UCSD-AML1 (cell line): ENCODE data around the gene RNF149.

Source experiments
- DNase-seq: peaks from one replicate; lab custom pipeline; 2025; ENCODE audit not compliant: unreplicated experiment; lab: John Stamatoyannopoulos, UW

The RNF149 gene

DNA sequence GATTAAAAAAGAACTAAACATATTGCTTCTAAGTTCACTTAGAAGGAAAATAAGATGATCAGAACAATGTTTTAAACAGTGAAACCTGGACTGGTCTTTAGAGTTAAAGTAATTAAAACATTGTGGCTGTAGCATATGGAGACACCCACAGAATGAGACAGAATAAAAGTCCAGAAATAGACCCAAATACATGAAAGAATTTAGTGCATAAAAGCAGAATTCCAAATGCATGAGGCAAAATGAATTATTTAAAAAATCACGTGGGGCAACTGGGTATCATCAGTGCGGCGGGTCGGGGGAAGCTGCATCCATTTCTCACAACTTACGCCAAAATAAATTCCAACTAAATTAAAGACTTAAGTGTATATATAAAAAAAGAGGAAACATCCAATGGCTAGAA lies 12.1 kb downstream of the RNF149 start:
- DNase-seq = no peak

DNA sequence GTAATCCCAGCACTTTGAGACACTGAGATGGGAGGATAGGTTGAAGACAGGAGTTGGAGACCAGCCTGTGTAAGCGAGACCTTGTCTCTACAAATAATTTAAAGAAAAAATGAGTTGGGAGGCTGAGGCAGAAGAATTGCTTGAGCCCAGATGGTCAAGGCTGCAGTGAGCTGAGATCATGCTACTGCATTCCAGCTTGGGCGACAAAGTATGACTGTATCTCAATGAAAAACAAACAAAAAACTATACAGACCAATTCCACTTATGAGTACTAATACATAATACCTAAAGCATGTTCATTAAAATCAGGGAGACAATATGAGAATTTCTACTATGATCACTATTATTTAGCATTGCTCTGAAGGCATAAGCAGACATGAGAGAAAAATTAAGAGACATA lies 12.6 kb downstream of the RNF149 start:
- no peak for DNase-seq

DNA sequence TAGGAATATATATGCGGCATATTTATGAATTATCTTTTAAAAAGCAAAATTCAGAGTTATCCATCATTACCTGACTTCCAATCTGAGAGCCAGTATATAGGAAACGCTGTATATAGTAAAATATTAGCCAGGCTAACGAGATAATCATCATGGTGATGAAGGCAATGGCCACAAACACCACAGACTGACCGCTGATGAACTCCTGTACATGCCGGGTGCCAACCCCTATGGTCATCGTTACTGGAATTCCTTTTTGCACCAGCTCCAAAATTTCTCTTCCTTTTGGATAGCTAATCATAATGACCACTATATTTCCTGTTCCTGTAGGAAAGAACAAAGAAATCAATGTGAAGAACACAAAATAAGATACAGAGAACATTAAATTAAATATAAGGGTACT lies 13.6 kb downstream of the RNF149 start:
- DNase-seq = no peak

DNA sequence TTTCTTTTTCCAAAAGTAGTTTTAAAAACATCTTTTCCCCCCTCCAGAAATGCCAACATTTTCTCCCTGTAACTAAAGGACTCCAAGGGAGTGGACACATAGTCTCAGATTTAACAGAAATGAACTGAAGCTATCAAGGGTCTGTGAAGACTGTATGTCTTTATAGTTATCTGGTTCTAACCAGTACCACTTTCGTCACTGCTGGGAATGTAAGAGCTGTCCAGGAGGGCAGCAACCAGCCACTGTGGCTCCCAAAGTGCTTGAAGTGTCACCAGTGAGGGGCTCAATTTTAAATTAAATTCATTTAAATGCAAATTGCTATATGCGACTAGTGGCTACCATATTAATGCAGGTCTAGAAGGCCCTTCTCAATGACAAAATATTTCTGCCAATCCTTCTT lies 15.0 kb downstream of the RNF149 start:
- DNase-seq = no peak

DNA sequence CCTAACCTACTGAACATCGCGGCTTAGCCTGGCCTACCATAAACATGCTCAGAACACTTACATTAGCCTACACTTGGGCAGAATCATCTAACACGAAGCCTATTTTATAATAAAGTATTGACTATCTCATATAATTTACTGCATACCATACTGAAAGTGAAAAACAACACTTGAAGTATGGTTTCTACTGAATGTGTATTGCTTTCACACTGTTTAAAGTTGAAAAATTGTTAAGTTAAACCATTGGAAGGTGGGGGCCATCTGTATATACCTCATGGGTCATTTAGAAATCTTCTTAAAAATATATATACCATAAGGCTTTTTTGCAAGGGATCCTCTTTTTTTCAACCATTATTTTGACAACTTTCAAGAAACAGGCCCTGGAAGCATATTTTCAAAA lies 16.5 kb downstream of the RNF149 start:
- no peak for DNase-seq

DNA sequence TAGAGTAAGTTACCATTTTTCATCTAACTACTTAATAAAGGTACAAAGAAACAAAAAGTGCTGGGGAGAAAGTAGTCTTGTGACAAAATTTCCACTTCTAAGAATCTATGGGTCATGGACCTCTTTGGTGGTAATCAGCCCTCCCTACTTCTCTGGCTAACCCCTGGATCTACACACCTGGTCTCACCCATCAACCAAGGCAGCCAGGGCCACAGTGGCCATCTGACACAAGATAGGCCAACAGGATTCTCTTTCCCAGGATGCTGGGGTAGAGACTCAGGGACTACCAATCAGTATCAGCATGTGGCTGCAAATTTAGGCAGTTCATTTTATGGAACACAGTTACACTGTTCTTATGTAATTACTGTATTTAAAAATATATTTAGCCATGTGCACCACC lies 17.8 kb downstream of the RNF149 start:
- no peak for DNase-seq

DNA sequence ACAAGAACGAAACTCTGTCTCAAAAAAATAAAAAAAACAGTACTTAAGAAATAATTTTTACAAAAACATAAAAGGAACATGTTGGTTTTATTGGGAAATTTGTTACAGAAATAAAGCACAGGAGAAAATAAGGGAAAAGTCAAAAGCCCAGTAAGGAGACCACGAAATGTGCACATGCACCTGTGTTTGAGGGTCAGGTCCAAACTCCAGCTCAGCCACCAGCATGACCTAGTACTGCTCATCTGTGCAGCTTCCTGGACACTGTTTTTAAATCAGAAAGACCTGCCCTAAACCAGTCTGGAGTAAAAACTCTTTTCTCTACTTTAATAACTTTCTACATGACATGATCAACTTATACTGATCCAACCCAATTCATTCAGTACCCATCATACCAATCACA lies 21.2 kb downstream of the RNF149 start:
- no peak for DNase-seq

DNA sequence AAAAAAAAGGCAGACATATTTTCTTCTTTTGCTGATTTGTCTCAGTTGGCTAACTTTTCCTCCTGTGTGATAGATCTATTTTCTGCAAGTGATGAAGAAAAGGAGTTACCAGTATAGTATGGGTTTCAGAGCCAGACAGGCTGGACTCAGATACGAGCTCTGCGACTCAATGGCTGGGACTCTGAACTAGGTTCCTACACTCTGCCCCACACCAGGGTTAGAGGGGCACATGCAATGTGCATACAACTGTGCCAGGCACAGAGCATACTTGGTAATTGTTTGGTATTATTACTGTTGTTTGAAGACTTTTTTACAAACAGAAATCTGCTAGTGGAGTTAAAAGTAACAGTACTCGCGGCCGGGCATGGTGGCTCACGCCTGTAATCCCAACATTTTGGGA lies 21.8 kb downstream of the RNF149 start:
- DNase-seq = no peak

DNA sequence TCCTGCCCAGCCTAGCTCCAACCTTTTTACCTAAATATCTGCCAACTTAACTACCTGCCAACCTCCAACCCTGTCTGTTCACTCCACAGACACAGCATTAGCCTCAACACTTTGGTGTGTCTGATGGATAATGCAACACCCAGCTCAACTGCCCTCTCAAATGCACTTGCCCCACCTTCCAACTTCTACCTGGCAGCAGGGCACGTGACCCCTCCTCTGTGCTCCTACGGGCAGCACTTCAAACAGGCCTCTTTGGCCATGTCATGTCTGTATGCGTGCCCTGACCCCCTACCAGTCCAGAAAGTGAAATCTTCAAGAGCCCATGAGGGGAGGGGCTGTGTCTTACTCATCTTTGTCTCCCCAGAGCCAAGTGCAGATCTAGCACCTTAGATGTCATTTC lies 25.5 kb downstream of the RNF149 start:
- no peak for DNase-seq

DNA sequence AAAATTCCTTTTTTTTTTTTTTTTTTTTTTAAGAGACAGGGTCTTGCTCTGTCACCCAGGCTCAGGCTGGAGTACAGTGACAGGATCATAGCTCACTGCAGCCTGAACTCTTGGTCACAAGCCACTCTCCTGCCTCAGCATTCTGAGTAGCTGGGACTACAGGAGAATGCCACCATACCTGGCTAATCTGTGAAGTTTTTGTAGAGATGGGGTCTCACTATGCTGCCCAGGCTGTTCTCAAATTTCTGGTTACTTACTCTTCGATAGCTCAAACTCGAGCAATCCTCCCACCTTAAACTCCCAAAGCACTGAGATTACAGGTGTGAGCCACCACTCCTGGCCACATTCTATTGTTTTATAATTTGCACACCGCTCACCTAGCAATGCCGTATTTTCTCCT lies 27.0 kb downstream of the RNF149 start:
- DNase-seq = no peak

DNA sequence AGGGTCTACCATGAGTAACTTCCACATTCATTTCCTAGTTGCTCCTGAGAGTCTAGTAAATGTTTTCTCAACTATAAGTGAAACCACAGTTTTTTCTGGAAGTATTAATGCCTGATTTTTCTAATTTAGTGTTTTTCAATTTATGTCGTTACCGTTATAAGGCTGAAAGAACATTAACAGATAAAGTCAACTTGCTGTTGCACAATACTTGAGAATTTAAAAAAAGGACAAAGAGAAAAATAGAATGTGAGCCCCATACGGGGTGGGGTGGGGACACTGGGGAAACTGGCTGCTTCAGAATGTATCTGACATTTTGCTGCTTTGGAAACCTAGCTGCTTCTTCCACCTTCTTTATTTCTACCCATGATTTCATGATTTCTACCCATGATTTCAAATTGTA lies 29.6 kb downstream of the RNF149 start:
- DNase-seq = no peak

DNA sequence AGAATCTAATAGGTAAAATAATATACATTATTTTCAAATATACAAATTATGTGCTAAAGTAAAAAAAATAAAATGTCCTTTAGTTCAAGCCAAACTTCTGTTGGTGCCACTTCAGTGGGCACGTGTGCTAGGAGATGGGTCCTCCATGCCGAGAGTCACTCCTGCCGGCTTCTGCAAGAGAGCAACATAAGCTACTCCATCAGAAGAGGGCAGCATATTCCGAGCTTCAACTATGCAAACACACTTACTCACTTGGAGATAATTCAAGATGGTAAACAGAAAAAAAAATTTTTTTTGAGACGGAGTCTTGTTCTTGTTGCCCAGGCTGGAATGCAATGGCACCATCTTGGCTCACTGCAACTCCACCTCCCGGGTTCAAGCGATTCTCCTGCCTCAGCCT lies 31.4 kb downstream of the RNF149 start:
- DNase-seq = no peak

DNA sequence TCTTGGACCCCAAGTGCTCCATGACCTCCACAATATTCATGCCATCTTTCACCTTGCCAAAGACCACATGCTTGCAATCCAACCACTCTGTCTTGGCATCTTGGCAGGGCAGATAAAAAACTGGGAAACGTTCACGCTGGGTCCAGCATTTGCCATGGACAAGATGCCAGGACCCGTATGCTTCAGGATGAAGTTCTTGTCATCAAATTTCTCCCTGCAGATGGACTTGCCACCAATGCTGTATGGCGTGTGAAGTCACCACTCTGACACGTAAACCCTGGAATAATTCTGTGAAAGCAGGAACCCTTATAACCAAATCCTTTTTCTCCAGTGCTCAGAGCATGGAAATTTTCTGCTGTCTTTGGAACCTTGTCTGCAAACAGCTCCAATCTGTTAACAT lies 34.4 kb downstream of the RNF149 start:
- DNase-seq = no peak

DNA sequence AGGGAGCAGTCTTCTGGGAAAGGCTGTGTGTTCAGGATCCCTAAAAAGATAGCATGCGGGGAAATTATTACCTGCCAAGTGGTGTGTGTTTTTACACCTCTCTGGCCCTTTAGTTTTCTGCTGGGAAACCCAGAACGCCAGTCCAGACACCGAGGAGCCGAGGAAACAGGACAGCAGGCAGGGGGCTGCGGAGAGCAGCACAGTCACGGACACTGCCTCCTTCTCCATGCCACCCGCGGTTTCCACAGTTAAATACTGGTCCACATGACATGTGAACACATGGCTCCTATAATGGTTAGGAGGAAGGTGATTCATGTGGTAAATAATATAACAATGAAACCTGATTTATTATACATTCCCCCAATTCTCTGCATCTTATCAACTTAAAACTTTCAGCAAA lies 35.4 kb downstream of the RNF149 start:
- DNase-seq = no peak

DNA sequence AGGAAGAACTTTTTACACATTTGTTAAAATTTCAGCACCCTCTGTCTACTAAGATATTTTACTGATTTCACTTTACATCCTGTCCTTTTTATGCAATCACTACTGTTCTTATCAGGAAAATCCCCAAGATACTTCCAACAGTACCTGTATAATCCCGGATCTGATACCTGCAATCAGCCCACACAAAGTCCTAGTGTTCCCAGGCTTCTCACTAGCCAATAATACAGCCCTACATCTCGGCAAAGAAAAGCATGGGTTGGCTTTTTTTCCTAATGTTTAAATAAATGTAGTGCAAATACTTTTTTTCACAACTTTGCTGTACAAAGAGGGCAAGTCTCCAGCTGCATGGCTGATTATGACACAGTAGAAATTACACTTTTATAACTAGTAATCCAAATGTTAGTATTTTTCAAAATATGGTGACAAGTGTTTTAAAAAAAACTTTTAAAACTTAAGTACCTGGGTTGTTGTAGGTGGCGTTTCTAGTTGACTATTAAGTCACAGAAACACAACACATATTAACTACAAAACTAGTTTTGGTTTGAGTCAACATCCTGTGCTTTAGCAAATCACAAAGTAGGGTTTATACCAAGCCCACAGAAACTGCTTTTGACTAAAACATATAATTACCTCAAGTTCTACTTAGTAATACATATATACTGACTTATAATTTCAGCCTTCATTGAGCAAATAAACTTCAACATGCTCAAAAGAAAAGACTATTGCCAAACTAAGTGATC lies 36.3 kb downstream of the RNF149 start:
- DNase-seq = no peak

DNA sequence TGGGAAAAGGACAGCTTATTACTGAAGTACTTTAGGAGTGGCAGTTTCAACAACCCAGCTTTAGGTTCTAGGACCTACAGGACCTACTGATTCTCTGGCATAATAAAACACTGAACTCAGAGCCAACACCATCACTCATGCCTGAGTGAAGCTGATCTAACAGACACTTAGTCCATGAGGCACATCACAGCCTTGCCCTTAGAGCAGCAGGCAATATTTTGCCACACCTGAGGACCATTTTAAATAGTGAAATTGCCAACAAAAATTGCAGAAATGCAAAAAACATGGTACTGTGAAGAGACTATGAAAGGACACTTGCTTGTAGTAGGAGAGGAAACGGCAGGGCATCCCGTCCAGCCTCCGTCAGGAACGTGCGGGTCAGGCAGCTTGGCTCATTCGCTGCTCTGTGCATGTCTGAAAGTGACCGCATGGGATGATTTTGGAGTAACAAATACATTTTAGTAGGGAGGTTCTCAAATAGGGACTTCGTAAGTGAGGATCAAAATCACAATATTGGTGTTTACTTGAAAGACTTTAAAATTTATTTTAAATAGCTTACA lies 37.7 kb downstream of the RNF149 start:
- no peak for DNase-seq

DNA sequence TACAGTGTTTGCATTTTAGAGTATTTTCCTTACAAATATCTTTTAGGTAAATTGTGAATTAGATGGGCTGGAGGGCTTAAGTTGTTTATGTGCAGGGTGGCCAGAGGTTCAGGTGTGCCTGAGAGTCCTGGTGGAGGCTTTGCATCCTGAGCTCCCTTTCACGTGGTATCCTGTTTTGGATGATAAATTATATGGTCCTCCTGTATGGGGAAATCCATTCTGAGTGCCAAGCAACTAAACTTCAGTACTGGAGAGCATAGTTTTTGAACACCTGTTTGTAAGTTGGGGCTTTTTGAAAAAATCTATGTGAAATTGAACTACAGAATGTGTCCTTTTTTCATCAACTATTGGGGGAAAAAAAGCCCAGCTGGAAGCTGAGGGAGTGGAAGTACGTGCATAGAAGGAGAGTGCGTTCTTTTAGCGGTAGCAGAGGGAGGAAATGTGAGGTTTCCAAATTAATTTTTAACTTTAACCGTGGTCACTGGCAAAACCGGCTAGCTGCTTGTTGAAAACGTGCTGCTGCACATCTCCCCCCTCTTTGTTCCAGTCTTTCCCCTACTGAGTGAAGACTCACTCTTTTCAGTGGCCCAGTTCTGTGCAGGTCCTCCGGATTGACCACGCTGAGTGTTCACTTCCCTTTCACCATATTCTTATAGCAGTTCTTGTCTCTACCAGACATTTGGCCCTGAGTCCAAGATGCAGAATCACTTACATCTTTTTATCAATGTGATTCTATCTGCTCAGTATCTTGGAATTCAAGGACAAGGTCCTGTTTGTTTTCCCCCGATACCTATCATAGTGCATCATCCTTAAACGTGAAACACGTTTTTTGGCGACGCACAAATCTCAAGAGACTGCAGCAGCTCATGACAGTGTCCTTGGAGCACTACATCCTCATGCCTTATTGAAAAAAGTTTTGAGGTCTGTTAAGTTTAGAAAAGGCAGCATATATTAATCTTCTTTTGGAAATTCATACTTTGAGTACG lies 40.5 kb downstream of the RNF149 start:
- no peak for DNase-seq

DNA sequence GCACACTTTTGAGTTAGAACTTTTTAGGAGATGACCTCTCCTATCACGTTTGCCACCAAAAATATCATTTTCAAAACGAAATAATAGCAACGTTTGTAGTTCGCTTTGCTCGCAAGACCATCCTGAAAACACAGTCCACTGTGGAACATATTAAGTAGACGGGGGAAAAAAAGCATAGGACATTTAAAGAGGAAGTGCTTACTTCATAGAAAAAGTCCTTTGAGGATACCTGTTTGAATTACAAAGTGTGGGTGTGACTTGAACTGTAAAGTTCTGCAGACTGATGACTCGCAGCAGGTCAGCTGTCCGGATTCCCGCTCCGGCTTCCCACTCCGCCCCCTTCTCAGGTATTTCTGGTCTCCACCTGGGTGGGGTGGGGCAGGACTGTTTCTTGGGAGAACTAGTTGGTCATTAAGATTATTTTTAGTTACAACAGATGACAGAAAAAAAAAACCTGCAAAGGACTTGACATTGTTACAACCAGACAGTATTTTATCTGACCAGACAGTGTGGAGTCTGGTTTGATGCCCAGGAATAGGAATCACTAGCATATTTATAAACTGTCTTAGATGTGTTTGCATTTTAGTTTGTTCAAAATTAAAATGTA lies 42.5 kb downstream of the RNF149 start:
- no peak for DNase-seq

DNA sequence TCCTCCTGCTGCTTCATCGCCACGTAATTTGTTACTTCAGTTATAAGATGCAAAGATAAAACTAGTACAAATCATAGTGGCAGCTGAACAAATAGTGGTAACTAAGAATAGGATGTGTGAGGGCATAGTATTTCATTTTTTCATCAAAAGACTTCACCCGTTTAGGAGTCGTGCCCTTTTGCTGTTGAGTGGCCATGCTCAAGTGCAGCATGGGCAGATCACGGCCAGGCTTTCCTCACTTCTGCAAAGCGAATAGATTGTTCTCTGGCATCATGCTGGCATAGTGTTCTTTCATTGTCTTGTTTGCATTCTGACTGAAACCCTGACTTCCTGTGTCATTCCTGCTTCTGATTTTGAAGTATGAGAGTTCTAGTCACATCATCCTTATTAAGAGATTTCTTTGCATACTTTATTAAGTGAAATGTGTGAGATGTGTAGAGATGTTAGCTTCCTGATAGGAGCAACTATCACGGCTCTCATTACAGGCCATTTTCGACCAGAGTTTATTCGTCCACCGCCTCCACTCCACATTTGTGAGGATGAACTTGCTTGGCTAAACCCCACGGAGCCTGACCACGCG lies 44.1 kb downstream of the RNF149 start:
- DNase-seq = no peak

DNA sequence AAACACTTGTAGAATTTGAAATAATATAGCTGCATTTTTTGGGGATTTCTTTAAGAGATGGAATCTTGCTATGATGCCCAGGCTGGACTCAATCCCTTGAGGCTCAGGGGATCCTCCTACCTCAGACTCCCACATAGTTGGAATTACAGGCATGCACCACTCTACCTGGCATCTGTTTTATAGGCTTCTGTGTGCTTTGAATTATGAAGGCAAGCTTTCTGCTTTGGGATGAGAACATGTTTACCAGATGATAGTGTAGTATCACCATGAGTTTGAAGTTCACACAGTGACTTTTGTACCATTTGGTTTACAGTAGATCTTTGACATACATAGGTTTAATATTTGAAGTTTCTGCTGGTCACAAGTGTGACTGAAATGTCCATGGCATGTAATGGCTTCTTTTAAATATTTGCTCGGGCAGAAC lies 45.1 kb downstream of the RNF149 start:
- no peak for DNase-seq

DNA sequence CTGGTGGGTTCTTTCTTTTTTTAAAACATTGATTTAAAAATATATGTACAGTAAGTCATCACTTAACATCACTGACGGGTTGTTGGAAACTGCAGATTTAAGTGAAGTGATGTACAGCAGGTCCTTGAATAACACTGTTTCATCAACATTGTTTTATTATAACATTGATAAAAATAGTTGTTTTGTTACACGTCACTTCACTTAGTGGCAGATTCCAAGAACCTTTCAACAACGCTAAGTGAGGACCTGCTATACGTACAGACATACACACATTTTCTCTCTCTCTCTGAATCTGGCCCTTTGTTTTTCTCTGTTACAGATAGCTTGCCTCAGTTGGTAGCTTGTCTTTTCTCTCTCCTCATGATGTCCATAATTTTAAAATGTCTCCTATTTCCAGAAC lies 46.4 kb downstream of the RNF149 start:
- DNase-seq = no peak
